Measurements from ENCODE around the gene SRRM4. TPM values are rescaled to one million over a fixed set of nuclear protein-coding genes. Genes with fewer than 3 reads are reported as not detected.

The SRRM4 gene
- total and polyA plus RNA-seq, 9 donors: 0.02 TPM; not detected in 6

DNA sequence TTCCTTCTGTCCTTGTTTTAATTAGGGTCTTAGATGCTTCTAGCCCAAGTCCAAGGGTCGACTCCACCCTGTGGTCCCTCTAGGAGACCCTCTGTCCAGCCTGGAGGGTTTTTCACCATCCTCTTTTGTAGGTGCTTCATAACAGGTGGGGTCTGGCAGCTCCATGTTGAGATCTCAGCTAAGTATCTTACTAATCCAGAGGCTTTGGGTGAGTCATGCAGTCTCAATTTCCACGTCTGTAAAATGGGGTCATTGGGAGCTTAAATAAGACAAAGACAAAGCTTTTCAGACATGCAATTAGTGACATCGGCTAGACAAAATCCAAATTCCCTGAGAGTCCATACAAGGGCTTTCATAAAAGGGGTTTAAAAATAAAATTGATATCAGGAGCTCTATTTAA, 200.6 kb downstream of the SRRM4 start:
- intact Hi-C loops (cut with DNase I): no loop called here
- H3K27me3 ChIP-seq: no peaks in the 10 kb centered on the region
- 74 to 84% (median 78%) methylated on average over 3 of the region's 3 CpGs for WGBS, 3 donors
- no peak overlapping the region for H3K27ac ChIP-seq
- H3K4me3 ChIP-seq: no peak overlapping the region
- no peak for DNase-seq
- no peaks in the 10 kb centered on the region for H3K9me3 ChIP-seq
- TF ChIP-seq, protein P1, sequence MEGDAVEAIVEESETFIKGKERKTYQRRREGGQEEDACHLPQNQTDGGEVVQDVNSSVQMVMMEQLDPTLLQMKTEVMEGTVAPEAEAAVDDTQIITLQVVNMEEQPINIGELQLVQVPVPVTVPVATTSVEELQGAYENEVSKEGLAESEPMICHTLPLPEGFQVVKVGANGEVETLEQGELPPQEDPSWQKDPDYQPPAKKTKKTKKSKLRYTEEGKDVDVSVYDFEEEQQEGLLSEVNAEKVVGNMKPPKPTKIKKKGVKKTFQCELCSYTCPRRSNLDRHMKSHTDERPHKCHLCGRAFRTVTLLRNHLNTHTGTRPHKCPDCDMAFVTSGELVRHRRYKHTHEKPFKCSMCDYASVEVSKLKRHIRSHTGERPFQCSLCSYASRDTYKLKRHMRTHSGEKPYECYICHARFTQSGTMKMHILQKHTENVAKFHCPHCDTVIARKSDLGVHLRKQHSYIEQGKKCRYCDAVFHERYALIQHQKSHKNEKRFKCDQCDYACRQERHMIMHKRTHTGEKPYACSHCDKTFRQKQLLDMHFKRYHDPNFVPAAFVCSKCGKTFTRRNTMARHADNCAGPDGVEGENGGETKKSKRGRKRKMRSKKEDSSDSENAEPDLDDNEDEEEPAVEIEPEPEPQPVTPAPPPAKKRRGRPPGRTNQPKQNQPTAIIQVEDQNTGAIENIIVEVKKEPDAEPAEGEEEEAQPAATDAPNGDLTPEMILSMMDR (IDR thresholded peaks at IDR 0.05): no peak
- TF ChIP-seq EP300 (IDR thresholded peaks at IDR 0.05): no peak
- TF ChIP-seq POLR2A (IDR thresholded peaks at IDR 0.05): no peak
- no peaks in the 10 kb centered on the region for H3K36me3 ChIP-seq
- peaks cover 21% of the 10 kb centered on the region for H3K4me1 ChIP-seq (ENCODE audit: insufficient read depth)

DNA sequence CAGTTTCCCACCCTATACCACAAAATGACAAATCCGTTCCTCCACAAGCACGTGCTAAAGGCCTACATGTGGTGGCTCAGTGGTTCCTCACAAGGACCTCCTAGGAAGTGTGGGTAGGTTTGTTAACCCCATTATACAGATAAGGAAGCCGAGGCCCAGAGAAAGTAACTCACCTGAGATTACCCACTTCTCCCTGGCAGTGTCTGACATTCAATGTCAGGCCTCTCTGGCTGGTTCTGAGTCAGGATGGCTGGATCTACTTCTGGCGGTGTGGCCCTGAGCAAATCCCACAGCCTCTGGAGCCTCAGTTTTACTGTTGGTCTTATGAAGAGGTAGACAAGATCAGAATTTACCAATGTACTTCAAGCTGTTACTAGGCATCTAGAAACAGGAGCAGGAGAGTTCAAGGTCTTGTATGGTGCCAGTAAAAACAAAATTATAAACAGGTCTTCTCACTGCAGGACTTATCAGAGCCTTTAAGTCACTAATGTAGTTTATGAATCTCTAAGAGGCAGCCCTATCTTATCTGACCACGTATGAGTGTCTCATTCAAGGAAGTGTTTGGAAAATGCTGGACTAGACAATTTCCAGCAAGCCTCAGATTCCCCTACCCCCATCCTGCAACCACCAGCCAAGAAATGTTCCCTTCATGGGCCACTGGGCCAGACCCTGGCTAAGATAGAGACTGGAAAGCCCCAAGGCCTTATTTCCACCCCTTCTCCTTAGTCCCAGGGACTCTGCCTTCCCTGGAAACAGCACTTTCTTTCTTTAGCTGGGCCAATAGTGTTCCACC, 201.6 kb downstream of the SRRM4 start:
- Histone ChIP-seq H3K27me3 (no peaks in the 10 kb centered on the region), H3K4me1 (ENCODE audit: insufficient read depth) (peaks cover 21% of the 10 kb centered on the region), H3K27ac (no peak overlapping the region), H3K36me3 (no peaks in the 10 kb centered on the region), H3K9me3 (no peaks in the 10 kb centered on the region), H3K4me3 (no peak overlapping the region)
- 66 to 70% (median 68%) methylated on average over 5 of the region's 5 CpGs for WGBS, 3 donors
- TF ChIP-seq EP300 (IDR thresholded peaks at IDR 0.05): no peak
- TF ChIP-seq, protein P1 (IDR thresholded peaks at IDR 0.05): no peak
- TF ChIP-seq POLR2A (IDR thresholded peaks at IDR 0.05): no peak
- intact Hi-C loops (cut with DNase I): no loop called here
- no peak for DNase-seq

DNA sequence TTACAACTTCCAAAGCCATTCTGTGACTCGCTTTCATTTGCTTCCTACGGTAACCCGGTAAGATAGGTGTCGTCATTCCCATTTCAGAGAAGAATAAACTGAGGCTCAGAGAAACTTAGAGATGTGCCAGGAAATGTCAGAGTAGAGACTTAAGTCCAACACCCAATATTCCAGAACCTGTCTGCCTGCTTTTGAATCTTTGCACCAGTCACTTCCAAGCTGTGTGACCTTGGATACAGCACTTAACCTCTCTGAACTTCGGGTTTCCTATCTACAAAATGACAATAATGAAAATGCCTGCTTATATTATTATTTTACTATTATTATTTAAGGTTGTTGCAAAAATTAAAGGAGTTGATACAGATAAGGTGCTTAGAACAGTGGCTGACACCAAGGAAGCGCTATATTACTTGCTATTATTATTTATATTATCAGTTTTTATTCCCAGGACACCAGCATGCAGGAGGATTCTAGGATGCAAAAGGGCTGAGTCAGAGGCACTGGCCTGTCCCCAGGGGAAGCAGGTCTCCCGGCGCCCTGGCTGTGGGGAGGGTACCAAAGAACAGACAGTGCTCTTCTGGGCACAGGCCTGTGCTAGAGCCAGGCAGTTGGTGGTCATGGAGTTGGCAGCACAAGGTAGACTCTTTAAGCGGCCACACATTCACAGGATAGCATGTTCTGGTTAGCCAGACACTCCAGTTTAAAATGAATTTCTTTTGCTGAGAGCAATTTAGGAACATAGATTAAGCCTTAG, 202.8 kb downstream of the SRRM4 start:
- Histone ChIP-seq H3K27ac (no peak overlapping the region), H3K4me3 (no peak overlapping the region), H3K9me3 (no peaks in the 10 kb centered on the region), H3K27me3 (no peaks in the 10 kb centered on the region), H3K4me1 (ENCODE audit: insufficient read depth) (peaks cover 26% of the 10 kb centered on the region), H3K36me3 (no peaks in the 10 kb centered on the region)
- WGBS, 3 donors: 73 to 77% (median 77%) methylated on average over 9 of the region's 9 CpGs
- intact Hi-C loops (cut with DNase I): no loop called here
- TF ChIP-seq, protein P1 (IDR thresholded peaks at IDR 0.05): no peak
- TF ChIP-seq EP300 (IDR thresholded peaks at IDR 0.05) (no peak), POLR2A (IDR thresholded peaks at IDR 0.05) (no peak)
- no peak for DNase-seq

DNA sequence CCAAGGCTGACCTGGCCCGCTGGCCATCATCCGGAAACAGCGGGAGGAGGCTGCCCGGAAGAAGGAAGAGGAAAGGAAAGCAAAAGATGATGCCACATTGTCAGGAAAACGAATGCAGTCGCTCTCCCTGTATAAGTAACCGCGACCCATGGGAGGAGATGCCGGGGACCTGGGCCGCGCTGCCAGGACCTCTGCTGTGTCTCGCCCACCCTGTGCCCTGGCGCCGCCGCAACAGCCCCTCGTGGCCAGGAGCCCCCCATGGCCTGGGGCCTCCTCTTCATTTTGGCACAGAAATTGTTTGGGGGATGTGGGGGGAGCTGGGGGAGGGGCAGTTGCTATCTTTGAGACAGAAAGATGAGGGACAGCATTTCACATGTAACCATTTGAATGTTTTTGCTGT, 213.9 kb downstream of the SRRM4 start:
- no peaks in the 10 kb centered on the region for H3K9me3 ChIP-seq
- no peak overlapping the region for H3K4me3 ChIP-seq
- no peaks in the 10 kb centered on the region for H3K27me3 ChIP-seq
- H3K36me3 ChIP-seq: no peaks in the 10 kb centered on the region
- TF ChIP-seq POLR2A (IDR thresholded peaks at IDR 0.05) (no peak), EP300 (IDR thresholded peaks at IDR 0.05) (no peak)
- TF ChIP-seq, protein P1 (IDR thresholded peaks at IDR 0.05): no peak
- intact Hi-C loops (cut with DNase I): no loop called here
- DNase-seq: no peak
- no peak overlapping the region for H3K27ac ChIP-seq
- H3K4me1 ChIP-seq (ENCODE audit: insufficient read depth): no peaks in the 10 kb centered on the region
- WGBS, 3 donors: 94 to 96% (median 95%) methylated on average over 16 of the region's 16 CpGs
